TTC549 (cell line): Measurements from ENCODE around the gene ARL15.

Source experiments
- FAIRE-seq: peaks from 2 replicates; lab custom pipeline; 2012; peaks lifted over from hg19 to GRCh38; lab: Jason Lieb, UNC

The ARL15 gene

DNA sequence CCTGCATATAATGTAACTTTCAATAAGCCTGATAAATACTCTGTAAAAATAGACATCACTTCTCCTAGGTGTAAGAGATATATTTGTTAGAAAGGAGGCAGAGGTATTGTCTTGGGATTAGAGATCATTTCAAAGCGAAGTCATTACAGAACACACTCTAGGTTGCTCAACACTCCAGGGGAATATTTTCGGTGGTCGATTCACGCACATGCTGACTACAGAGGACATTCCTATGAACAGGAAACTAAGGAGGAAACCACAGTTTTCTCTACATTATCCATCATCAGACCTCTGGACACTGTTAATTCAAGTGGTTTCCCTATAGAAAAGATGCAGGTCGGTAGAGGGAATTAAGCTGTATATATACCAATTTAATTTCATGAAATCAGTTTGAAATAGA, 379.9 kb downstream of the ARL15 start:
- no peak for FAIRE-seq

DNA sequence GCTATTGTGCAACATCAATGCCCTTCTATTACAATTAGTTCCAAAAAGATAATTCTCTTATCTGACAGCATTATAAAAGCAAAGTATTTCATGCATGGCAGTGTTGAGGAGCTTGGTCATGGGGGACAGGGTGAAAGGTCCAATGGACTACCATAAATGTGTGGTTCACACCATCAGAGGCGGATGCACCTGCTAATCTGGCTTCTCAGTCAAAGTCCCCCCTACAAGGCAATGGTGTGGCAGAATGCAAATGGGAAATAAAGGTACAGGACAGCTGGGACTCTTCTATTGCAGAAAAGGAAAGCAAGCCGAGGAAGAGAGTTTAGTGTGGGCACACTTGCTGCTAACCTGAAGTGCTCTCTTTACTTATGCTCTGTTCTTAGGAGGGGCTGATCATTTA, 380.8 kb downstream of the ARL15 start:
- FAIRE-seq, result no peak

DNA sequence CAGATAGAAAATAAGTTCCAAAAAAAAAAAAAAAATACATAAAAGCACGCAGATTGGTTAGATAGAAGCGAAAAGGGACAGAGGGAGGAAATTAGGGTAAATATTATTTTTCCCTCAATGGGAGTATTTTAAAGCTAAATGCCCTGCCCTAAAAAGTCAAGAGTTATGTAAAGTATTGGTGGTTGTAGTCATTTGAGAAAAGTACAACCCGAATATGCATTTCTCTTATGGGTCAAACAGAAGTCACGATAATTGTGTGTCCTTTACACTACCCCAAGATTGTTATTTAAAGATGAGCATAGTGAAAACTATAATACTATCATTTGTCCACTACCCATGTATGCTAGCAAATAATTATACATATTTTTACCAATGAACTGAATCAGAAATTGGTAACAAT, 381.2 kb downstream of the ARL15 start:
- no peak for FAIRE-seq

DNA sequence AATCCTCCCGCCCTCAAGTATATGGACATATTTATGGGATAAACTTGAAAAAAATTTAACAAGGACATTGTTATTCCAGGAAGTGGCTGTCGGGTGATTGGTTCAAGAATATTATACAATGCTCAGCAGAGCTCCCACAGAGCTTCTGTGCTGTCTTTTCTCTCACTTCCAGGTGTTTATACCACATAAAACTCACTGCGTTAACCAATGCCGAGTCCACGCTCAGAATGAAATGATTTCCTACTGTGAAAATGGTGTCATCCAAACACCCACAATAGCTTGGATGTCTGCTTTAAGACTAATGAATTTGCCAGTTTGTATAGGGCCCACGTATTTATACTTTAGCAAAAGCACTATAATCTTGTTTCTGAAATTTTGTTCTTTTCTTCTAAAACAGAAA, 381.7 kb downstream of the ARL15 start:
- no peak for FAIRE-seq

DNA sequence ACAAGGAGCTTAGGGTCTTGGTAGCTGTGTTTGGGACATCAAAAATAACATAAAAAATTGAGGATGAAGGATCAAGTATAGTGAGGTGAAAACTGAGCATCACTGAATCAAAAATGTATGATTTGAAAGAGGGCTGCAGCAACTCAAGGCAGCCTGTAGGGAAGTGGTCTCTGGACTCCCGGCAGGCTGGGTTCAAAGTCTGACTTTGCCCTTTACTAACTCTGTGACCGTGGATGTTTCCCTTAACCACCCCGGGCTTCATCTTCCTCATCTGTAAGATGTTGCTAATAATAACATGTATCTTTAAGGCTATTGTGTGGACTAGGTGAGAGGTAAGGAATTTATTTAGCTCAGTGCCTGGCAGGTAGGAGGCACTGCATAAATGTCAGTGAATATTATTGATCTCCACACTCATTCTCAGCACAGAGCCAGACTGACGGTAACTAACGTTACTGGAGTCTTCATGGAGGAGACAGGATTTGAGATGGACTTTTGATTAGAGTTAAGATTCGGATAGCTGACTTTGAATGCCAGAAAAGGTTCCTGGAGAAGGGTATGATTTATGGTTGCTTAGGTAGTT, 382.6 kb downstream of the ARL15 start:
- FAIRE-seq, result no peak

DNA sequence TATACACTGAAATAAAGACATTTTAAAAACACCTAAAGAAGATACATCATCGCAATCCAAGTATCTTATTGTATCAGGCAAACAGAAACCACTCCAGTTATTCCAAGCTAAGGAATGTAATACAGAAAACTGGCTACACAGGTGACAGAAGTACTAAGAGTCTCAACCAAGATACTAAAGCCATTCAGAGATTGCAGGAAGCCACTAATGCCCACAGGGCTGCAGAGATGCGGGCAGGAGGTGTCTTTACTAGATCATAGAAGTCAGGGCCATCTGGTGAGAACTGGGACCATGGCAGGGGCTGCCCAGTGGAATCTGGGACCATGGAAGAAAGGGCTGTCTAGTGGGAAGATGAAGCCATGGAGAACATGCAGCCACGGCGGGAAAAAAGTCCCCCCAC, 384.3 kb downstream of the ARL15 start:
- FAIRE-seq, result no peak

DNA sequence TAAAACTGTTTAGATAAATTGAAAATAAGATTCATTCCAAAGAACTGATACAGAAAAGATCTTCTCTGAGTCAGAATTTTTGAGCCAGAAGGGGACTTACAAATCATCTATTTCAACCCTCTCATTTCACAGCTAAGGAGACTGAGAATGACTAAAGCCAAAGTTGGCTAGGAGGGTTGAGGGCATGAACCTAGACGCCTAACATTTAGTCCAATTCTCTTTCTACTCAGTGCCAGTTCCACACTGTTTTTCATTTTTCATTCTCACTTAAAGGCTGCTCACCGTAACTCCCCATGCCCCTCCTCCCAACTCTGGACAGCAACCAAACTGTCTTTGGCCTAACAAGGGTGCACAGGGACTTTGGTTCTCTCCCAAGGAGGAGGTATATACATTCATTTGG, 386.0 kb downstream of the ARL15 start:
- no peak for FAIRE-seq

DNA sequence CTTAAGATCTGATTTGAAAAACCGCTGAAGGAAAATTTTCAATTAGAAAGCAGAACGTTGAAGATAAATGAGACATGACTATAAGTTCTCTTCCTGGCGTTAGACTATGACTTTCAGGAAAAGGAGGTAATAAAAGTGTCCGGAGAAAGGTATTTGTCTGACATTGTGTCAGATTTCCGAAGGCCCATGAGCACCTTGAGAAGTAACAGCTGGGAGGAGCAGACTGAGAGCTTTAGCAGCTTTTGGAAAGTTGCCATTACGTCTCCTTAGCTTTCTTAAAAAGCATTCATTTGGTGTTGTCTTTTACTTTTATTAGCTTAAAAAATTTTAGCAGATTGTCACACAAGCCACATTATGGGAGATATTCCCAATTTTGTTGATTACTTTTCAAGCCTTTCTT, 386.4 kb downstream of the ARL15 start:
- no peak for FAIRE-seq

DNA sequence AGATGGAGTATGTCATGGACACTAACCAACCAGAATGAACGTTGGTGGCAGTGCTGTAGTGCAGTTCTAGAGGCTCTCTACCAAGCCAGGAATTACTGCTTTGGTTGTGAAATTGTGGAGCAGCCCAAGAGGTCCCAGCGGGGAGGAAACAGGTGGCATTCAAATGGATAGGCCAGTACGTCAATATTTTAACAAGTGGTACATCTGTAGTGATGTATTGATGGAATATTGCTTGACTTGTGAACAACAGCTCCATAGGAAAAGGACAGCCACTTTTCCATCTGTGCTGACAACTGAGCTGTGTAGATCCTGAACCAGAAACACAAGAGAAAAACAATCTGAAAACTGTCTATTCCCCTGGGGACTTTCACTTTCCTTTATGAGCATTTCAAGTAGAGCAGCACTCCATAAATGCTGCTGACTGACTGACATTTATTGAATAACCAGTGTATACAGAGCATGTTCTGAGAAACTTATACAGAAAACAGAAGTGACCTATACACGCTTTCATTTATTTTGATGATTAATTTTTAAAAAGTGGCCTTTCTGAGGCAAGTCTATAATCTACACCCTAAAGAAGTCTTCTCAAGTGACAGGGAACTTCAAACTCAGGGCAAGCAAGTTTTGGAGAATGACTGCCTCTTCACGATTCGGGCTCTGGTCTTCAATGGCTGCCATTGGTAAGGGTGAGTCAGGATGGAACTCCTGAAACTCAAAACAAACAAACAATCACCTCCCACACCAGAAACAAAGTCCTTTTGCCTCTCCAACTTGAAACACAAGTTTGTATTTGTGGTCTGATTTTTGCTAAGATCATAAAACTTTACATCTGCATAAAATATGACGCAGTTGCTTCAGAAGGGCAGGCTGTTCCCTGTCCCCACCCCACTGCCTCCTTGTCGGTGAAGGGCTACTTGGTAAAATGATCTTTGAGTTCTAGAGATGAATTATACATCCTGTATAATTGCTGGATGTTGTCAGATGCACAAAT, 387.6 kb downstream of the ARL15 start:
- FAIRE-seq, result no peak

DNA sequence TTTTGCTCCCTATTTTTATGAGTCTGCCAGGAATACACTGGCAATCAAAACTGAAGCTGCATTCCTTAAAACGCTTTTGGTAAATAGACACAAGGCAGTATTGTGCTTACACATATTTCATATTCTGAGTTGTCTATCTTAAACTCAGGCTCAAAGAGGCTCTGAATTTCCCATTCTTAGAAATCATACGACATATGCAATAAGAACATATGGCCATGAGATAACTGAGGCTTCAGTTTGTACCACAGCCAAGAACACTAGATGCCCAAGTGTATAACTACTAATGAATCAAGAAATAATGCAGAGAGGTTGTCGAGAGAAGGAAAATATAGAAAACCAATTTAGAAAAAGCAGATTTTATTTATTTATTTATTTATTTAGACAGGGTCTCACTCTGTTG, 392.5 kb downstream of the ARL15 start:
- FAIRE-seq, result no peak

DNA sequence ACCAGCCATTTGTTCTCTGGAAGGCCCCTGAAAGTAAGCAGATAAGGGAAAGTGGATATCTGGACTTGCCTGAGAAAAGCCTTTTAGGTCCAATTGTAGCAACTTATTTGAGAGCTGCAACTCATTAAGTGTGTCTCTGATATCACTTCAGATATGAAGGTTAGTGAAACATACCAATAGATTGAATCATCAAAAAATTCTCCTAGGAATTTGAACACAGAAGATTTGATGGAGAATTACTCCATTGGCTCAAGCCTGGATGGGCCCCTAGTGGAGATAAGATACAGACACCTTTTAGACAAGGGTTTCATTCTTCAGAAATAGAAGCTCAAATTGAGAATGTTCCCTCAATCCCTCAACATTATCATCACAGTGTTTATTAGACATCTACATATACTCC, 393.3 kb downstream of the ARL15 start:
- FAIRE-seq, result no peak

DNA sequence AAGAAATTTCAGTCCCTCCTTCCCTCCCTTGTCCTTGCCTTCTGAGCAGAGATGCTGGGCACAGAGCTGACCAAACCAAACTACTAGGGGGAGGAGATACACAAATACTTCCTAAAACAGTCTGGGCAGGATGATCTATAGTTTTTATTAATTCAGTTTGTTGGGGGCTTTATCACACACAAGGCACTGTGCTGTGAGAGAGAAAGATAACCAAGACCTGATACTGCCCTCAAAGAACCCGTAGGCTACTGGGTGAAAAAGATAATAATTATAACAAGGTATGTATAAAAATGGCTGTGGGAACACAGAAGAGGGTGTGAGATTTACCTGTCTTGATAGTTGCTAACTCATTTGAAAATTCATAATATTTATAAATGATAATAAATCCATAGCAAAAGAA, 395.3 kb downstream of the ARL15 start:
- FAIRE-seq, result no peak

DNA sequence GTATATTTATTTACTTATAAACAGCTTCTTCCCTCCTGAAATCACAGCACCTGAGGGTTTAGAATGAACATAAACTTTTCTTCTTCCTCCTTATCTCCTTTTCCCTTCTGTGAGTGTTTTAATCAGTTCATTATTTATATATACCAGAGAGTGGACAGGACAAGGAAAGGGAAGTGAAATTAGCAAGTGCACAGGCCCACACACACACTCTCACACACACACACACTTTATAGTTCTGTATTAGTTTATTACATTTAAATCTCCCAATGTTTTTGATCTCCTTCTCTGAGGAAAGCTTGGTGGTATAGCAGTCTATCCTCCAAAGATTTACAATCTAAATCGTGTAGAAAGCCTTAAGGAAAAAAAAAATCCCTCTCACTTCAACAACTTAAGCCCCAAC, 396.4 kb downstream of the ARL15 start:
- no peak for FAIRE-seq

DNA sequence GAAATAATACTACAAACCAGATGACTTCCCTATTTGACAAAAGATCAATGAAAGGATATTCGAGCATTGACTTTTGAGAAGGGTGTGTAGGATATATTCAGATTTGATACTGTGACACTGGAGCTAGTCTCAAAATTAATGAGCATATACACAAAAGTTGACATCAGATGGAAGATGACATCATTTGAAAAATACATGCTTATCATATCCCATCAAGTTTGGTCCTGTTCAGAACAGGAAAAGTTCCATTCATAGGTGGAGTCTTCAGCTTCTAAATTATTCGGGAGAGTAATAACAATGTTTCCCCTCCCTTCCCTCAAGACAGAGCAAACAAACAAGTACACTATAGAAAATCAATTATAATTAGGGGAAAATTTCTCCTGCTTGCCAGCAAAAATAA, 401.6 kb downstream of the ARL15 start:
- no peak for FAIRE-seq

DNA sequence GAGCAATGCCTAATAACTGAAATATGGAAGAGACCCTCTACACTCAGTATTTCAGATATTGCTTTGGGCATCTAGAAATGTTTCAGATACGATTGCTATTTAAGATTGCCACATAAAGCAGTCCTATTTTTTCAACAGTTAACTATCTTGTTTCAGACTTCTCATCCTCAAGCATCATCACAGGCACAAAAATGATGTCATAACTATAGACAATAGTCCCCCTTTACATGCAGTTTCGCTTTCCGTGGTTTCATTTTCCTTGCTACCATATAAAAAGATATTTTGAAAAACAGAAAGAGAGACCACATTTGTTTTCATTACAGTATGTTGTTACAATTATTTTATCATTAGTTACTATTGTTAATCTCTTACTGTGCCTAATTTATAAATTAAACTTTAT, 402.5 kb downstream of the ARL15 start:
- FAIRE-seq, result no peak

DNA sequence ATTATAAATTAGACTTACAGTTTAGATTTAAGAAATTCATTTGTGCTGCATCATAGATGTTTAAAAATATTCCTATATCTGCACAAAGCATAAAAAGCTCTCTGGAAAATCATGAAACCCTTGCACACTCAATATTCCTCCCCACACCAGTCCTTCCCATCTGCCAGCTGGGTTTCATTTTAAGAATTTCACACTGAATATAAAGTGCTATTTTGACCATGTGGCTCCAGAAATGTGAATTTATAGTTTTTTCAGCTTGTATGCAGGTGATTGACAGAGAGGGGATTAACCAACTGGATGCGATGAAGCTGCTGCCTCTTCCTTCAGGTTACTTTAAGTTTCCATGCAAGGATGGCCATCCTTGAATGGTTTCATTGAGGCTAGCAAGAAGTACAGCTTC, 403.6 kb downstream of the ARL15 start:
- no peak for FAIRE-seq

DNA sequence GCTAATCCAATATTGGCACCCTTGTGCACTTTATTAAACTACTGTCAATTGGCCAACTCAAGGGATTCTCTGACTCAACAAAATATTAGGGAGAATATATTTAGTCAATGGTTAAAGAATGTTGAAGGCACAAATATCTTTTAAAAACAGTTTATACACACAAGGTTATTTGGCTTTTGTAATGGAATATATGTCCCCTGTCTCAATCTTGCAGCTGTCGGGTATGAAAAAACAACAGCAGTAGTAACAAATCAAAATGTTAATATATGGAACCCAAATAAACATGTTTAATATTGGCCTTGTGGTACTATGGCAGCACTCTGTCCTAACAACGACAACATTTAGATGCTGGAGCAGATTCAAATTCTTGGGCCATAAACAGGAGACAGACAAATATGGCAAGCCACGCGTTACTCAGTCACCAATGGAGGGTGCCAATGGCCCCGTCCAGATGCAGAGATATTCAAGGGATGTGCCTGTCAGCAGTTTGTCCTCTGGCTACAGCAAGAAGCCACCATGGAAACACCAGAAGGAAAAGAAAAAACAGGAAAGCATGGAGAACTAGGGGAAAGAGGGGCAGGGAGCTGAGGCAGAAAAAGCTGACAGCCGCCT, 408.0 kb downstream of the ARL15 start:
- FAIRE-seq, result no peak

DNA sequence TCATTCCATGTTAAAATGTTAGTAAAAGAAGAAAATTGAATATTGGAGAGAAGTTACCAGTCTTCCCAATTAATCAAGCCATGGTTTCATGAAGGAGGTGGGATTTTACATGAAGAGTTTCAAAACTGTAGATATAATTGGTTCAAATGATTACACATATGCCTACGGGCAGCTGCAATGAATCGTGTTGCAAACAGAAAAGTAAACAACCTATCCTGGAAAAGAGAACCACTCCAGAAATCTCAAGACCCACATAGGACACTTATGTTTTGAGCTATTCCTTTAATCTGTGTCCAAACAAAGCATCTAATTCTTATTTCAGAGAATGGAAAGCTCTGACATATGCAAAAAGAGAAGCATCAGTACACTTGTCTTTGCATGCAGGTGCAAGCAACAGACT, 409.7 kb downstream of the ARL15 start:
- FAIRE-seq, result no peak

DNA sequence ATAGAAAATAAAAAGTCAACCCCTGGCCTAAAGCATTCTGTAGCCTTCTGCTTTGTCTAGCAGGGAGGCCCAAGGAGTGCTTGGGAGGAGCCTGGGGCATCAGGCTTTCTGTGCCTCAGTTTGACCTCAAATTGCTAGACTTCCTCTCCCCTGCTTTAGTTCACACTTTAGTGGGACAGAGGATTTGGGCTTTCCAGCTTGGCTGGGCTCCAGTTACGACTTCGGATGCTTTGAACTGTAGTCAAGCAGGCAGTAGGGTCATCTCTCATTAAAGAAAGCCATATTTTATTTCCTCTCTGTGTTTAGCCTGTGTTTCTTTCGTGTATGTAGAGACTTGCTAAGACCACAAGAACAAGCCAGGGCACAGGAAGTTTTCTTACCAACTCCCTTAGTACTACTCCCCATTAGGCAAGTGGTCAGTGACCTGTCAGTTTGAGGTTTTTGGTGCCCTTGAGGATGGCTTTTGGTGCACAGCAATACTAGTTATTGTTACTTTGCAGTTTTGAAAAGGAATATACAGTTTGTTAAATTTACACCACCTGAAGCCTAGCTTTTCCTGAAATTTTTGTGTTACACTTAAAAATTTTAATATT, 415.2 kb downstream of the ARL15 start:
- no peak for FAIRE-seq

DNA sequence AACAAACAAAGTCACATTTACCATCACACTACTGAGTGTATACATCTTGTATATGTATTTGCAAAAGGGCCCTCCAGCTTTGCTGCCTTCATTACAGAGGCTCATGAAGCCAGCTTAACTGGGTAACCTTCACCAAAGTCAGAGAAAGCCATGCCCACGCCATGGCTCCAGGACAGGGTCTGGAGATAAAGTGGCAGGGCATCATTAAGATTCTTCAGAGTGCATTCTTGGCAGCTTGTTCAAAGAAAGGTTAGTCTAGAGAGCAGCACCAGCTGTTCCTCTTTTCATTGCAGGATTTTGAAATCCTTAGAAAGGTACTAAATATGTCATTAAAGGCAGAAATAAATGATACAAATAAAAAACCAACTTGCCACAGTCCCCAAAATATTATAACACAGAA, 416.7 kb downstream of the ARL15 start:
- no peak for FAIRE-seq

DNA sequence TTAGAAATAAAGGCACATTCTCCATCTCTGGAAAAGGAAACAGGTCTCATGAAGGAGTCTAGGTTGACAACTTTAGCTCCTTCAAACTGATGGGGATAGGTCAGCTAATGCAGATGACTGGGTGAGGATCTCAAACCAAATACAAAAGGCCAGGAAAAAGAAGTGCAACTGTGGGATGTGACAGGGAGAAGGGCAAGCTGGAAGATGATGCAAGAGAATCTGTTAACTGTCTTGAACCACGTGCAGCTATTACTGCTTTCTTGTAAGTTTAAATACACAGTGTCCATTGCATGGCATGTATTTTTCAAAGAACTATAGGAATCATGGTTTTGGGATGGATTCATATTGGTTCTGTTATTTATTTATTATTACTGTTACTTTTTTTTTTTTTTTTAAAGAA, 418.1 kb downstream of the ARL15 start:
- FAIRE-seq, result no peak

DNA sequence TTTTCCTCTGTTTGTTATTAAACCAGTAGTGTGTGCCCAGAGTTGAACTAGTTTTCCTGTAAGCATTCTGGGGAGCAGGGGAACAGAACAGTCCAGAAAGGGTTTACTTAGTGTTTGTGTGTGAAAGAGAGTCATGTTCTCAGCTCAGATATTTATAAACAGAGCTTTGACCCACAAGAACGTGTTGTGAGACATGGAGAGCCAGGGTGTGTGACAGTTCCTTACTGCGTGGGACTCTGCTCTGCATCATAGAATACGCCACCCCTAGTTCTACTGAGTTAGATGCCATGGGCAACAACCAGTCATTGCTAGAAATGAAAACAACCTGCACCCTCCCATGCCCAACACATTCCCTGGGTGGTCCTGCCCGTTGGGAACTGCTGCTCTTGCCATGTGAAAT, 419.2 kb downstream of the ARL15 start:
- no peak for FAIRE-seq

DNA sequence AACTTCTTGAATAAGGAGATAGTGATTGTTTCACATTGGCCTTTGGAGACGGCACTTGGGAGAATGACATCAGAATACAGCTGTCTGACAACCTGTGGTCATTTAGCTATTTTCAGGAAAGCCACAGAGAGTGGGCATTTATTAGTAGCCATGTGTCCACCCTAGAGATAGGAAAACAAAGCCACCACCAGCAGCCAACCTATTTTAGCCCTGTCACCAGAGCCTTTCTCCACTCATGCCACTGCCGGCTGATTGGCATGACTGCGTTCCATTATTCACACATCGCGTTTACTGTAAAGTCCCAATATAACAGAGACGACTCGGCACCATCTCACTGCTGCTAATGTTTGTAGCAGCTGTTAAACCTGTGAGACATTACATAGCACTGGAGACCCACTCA, 419.9 kb downstream of the ARL15 start:
- no peak for FAIRE-seq
